Measurements from ENCODE around the gene KLF2.
"Not testable (repeated sequence)": the region's sequence is repeated elsewhere in the genome, so short reads cannot be mapped to it uniquely, and the experiment has no call there.

The KLF2 gene

DNA sequence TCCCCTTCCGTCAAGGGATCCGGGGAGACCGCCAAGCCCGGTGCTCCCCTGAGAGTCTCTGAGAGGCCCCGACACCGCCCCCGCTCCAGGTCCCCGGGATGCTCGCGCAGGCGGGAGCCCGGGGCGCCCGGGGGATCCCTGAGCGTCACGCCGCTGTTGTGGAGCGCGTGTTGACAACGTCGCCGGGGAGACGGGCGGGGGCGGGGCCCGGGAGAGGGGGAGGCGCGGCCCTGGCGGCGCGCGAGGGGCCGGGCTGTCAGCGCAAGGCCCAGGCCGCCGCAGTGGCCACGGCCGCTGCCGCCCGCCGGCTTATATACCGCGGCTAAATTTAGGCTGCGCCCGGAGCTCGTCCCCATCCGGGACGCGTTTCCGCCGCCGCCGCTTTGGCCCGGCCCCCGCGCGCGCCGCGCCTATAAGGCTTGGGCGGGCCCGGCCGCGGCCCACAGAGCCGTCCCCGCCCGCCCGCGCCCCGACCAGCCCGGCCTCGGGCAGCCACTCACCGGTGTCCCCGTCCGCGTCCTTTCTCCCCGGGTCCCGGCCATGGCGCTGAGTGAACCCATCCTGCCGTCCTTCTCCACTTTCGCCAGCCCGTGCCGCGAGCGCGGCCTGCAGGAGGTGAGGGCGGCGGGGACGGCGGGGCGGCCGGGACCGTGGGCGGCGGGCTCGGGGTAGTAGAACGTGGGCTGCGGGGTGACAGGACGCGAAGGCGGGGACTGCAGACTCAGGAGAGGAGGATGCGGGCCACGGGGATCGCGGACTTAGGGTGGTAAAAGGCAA lies at the start of gene KLF2:
Gene KLF2, plus strand, starts transcription at position 443 of the 777 bp plus-strand sequence. Its CDS starts 98 bp downstream, at position 541.
- peak; percentile 49 to 65 for DNase-seq

DNA sequence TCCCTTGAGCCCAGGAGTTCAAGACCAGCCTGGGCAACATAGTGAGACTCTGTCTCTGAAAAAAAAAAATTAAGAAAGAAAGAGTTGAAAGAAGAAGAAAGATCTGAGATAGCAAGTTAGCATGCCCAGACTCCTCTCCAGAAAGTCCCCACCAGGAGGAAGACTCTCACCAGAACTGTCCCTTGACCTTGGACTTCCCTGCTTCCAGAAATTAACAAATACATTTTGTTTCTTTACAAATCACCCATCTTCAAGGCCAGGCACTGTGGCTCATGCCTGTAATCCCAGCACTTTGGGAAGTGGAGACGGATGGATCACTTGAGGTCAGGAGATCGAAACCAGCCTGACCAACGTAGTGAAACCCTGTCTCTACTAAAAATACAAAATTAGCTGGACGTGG lies 44.3 kb upstream of the KLF2 start:
- DNase-seq: no peak

DNA sequence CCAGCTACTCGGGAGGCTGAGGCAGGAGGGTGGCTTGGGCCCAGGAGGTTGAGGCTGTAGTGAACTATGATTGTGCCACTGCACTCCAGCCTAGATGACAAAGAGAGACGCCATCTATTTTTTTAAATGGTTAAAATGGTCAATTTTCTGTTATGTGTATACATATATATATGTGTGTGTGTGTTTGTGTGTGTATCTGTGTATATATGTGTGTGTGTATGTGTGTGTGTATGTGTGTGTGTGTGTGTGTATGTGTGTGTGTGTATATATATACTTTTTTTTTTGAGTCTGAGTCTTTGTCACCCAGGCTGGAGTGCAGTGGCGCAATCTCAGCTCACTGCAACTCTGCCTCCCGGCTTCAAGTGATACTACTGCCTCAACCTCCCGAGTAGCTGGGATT lies 42.9 kb upstream of the KLF2 start:
- DNase-seq: no peak

DNA sequence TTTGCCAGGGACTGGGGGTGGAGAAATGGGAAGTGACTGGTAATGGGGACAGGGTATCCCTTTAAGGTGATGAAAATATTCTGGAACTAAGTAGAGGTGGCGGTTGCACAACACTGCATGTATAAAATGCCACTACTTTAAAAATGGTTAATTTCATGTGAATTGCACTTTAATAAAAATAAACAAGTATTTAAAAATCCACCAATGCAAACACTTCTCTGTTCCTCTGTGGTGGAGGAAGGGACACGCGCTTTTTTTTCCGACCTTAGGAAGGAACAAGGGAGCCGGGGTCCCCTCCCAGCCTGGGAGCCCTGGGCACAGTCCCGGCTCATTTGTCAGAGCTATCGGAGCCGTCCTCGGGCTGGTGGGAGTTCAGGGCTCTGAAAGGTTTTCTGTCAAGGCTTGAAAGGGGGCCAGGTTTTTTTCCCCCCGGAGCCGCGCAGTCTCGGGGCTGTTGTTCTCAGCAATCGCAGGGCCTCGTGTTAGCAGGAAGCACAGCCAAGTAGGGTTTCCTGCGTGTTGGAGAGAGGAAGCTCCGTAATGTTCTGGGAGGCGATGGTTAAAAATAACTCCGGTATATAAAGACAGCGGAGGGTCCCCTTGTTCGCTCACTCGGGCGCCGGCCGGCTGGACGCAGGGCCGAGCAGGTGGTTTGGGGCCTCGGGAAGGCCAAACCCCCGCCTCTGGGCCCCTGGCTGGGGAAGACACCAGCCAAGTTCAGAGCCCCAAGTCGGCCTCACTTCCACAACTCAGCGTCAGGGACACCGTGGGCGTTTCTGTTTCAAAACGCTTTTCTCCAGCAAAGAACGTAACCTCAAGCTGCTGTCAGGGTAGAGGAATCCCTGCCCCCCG lies 41.2 kb upstream of the KLF2 start:
- DNase-seq: peak; percentile 97 to 98

DNA sequence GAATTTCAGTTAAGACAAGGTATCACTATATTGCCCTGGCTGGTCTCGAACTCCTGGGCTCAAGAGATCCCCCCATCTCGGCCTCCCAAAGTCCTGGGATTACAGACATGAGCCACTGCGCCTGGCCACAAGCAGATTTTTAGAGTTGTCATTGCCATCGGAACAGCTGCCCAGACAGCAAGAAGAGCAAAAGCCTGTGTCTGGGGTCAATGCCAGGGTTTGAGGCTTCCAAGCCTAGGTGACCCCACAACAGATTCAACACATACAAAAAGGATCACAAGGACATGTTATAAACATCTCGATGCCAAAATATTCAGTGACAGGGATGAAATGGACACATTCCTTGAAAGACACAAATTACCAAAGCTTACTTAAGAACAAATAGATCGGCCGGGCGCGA lies 40.1 kb upstream of the KLF2 start:
- no peak for DNase-seq

DNA sequence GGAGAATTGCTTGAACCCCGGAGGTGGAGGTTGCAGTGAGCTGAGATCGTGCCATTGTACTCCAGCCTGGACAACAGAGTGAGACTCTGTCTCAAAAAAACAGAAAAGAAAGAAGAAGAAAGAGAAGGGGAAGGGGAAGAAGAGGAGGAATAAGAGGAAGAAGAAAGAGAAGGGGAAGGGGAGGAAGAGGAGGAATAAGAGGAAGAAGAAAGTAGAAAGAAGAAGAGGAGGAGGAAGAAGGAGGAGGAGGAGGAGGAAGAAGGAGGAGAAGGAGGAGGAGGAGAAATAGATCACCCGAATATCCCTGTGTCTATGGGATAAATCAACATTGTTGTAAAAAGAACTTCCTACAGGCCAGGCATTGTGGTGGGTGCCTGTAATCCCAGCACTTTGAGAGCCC lies 39.5 kb upstream of the KLF2 start:
- not testable (repeated sequence) for DNase-seq

DNA sequence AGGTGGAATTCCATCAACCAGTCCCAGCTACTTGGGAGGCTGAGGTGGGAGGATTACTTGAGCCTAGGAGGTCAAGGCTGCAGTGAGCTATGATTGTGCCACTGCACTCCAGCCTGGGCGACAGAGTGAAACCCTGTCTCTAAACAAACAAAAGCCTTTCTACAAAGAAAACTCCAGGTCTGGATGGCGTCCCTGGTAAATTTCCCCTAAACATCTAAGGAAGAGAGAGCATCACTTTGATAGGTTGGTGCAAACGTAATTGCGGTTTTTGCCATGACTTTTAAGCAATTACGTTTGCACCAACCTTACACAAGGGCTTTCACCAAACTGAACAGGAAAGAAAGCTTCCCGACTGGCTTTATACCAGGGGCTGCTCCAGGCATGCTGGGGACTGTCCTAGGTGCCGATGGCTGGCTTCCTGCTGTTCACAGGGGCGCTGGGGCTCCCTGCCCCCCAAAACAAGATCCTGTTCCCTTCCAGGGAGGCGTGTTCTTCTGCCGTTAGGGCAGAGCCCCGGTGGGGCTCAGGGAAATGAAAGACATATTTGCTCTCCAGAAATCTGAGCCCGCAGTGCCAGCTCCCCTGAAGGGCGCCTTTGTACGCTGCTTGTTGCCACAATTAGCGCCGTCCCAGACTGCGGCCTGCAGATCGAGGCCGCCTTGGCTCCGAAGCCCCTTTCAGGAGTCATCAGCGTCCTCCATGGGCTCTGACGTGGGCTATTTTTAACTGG lies 38.7 kb upstream of the KLF2 start:
- peak in 1 of 2 experiments; percentile 16 for DNase-seq

DNA sequence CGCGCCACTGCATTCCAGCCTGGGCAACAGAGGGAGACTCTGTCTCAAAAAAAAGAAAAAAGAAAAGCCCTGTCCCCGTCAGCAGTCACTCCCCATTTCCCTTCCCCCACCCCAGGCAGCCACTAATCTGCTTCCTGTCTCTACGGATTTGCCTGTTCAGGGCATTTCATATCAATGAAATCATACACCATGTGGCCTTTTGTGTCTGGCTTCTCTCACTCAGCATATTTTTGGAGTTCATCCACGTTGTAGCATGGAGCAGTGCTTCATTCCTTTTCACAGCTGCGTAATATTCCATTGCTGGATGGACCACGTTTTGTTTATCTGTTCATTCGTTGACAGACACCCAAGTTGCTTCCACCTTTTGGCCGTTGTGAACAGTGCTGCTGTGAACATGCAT lies 36.1 kb upstream of the KLF2 start:
- no peak for DNase-seq

DNA sequence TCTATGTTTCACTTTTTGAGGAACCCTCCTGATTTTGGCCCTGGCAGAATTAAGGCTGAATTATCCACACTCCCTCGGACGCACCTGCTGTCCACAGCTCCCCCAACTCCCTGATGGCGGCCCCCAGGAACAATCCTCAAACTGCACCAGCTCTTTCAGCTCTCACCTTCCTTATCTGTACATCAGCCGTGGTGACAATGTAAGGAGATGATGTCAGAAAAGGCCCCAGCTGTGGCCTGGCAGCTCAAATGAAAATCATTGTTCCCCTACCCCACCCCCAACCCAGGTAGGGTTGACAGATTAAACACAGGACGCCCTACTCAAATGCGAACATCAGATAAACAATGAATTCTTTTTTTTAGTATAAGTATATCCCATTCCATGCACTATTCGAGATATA lies 35.0 kb upstream of the KLF2 start:
- DNase-seq: no peak

DNA sequence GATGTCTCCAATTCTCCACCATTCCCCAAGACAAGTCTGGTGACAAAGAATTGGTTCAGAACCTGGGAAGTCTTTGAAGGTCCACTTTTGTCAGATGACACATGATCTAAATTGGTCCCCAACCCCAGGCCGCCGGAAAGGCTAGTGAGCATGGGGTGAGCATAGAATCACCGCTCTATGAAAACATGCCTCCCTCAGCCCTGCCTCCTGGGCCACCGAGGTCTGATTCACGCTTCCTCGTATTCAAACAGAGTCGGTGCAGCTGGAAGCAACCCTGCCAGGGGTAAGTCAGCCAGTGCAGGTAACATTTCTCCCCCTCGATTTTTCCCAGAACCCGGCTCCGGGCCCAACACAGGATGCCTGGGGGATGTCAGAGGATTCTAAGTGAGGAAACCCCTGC lies 33.9 kb upstream of the KLF2 start:
- DNase-seq: no peak

DNA sequence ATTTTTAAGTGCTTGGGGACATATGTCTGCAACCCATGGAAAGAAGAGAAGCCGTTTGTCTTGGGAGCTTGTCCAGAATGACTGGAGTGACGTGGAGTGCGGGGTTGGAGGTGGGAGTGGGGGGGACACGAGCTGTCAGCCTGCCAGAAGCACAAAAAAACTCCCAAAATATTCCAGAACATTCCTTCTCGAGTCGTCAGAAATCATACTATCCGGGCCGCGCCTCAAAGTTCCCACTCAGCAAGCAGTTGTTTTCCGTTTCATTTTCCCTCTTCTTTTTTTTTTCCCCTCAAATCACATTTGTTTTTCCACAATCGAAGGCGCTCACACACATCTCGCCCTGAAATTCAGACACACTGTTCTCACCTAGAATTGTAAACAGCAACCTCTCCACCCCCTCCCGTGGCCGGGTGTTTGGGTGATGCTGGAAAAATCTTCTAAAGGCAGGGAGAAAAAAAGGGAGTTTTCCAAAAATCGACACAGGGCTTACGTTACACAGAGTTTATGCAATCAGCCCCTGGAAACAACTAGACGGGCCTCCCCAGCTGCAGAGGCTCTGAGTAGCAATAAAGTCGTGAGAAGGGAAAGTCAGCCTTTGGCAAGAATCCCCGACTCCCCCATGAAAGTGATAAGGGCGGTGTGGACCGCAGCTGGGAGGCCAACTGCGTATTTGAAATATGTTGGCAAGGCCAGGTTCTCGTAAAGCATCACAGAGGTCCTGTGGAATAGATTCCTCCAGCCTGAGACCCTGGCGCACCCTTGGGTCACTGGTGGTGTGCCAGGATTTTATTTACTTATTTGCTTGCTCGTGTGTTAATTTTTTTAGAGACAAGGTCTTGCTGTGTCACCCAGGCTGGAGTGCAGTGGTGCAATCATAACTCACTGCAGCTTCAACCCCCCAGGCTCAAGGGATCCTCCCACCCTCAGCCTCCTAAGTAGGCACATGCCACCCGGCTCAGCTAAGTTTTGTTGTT lies 31.2 kb upstream of the KLF2 start:
- DNase-seq: peak; percentile 11 to 17

DNA sequence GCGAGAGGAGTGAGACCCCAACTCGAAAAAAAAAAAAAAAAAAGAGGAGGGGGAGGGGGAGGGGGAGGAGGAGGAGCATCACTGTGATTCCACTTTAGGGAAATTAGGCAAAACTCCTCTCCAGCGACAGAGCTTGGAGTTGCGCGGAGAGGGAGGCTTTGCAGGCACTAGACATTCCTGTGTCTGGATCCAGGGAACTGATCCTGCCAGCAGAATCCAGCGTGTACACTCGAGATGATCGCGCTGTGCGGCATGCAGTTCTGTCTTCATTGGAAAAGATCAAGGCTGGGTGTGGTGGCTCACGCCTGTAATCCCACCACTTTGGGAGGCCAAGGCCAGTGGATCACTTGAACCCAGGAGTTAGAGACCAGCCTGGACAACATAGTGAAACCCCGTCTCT lies 29.6 kb upstream of the KLF2 start:
- no peak for DNase-seq

DNA sequence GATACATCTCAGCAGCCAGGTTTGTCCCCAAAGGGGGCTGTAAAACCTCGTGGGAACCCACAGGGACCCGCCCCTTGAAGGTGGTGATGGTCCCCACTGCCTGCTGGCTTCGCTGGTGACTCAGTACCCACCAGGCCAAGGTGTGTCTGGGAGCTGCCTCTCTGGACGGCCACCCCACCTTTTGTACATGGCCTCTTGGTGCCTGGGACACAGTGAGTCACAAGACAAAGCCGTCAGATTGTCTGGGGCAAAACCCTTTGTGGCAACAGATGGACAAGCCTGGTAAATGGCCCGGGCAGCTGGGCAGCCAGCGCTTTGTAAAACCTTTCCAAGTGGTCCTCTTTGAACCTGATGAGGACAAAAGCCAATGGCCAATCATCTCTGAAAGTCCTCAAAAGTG lies 27.9 kb upstream of the KLF2 start:
- DNase-seq: no peak

DNA sequence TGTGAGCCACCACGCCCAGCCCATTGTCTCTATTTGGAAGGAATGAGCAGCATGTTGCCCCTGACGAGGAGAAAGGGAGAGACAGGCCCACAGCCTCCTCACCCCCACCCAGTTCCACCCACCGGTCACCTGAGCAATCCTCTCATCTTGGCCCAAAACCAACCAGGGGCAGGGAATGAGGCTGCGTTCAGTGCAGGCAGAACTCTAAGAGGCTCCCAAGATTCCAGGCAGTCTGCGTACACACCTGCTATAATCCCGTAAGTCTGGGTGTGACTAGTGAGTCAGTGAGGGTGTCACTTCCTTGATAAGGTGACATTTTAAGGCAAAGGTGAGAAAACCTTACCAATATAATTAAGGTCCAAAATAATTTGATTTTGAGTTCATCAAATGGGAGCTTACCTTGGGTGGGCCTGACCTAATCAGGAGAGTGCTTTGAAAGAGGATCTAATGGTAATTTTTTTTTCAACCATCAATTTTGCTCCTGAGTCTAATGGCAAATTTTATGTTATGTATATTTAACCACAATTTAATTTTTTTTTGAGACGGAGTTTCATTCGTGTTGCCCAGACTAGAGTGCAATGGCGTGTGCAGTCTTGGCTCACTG lies 26.9 kb upstream of the KLF2 start:
- DNase-seq: no peak

DNA sequence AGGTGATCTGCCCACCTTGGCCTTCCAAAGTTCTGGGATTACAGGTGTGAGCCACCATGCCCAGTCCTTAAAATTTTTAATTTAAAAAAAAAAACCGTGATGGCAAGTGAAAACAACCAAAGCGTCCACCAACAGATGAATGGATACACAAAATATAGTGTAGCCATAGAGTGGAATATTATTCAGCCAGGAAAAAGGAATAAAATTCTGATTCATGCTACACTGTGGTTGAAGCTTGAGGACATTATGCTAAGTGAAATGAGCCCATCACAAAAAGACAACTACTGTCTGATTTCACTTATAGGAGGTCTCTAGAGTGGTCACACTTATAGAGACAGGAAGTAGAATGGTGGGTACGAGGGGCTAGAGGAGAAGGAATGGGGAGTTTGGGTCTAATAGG lies 26.3 kb upstream of the KLF2 start:
- no peak for DNase-seq

DNA sequence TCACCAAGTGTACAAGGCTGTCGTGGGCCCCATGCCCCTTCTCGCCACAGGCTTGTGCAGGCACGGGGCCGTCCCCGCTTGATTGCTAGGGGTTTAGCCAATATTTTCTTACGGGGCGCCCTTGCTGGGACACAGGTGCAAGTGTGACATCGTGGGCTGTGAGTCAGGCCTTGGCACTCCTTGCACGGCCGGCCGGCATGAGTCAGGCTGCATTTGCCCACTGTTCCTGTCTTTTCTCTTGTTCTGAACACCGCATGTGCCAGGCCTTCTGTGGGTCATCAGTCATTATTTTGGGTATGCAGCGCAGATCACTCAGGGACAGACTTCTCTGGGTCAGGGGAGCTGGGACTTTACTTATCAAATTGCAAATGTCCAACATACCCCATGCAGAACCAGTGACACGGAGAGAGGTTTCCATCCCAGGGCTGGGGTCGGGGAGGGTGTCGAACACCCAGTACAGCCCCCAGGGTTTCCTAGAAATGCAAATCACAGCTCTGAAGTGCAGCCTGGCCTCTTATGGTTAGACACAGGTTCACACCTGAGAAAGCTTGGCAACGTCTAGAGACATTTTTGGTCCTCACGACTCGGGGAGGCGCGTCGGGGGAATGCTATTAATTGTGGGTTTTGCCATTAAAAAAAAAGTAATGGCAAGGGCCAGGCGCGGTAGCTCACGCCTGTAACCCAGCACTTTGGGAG lies 22.5 kb upstream of the KLF2 start:
- no peak for DNase-seq

DNA sequence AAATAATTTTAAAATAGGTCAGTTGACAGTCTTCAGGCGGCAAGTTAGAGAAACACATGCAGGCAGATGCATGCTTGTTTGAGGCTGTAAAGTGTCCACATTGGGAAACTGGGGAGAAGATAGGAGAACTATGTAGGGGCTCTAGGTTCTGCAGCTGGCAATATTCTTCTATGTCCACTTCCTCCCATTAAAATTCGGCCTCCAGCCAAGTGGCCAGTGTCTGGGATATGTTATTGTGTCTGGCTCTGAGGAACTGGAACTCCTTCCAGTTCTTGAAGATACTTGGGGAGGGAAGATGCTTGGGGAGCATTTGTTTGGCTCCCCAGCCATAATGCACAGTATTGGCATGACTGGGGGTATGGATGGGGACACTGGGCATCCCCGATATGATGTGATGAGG lies 20.9 kb upstream of the KLF2 start:
- DNase-seq: no peak

DNA sequence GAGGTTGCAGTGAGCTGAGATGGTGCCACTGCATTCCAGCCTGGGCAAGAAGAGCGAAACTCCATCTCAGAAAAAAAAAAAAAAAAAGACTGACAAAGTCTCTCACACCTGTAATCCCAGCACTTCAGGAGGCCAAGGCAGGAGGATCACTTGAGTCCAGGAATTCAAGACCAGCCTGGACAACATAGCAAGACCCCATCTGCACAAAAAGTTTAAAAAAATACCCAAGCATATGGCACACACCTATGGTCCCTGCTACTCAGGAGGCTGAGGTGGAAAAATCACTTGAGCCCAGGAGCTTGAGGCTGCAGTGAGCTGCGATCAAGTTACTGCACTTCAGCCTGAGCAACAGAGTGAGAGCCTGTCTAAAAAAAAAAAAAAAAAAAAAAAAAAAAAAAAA lies 20.1 kb upstream of the KLF2 start:
- DNase-seq: not testable (repeated sequence)

DNA sequence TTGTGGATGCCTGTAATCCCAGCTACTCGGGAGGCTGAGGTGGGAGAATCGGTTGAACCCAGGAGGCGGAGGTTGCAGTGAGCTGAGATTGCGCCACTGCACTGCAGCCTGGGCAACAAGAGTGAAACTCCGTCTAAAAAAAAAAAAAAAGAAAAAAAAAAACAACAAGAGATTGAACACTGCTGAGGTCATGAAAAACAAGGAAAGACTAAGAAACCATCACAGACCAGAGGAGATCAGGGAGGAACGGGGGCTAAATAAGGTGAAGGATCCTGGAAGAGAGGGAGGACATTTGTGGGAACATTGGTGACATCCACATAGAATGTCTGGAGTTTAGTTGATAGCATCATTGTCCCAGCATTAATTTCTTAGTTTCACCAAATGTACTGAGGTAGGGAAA lies 19.6 kb upstream of the KLF2 start:
- not testable (repeated sequence) for DNase-seq

DNA sequence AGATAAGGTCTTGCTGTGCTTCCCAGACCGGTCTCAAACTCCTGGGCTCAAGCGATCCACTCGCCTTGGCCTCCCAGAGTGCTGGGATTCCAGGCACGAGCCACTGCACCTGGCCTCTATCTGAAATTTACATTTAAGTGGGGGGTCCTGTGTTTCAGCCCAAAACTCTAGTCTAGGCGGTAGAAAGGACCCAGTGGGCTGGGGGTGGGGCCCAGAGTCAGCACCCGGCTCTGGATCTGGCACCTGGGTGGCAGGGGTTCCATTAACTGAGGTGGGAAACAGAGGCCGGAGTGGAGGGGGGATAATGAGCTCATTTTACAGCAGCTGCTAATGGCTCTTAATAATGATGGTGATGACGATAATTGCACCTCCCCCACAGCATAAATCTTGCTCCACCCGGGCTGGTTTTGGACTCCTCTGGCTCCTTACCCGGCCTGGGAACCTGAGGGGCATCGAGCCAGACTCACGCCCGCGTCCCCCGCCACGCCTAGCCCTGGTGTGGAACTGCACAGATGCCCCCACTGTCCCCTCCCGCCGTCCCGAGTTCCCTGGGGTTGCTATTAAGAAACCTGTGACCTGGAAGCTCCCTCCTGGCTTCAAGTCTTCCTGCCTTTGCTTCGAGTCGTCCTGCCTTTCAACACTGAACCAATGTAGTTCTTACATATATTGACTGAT lies 17.8 kb upstream of the KLF2 start:
- no peak for DNase-seq

DNA sequence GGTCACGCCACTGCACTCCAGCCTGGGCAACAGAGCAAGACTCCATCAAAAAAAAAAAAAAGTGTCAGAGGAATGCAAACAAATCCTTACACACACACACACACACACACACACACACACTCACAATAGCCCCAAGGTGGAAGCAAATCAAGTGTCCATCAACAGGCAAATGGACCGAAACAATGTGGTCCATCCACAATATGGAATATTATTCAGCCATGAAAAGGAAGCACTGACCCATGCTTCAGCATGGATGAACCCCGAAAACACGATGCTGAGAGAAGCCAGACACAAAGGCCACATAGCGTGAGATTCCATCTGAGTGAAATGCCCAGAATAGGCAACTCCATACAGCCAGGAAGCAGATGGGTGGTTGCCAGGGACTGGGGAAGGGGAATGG lies 16.5 kb upstream of the KLF2 start:
- DNase-seq: no peak
